Esophagus muscularis mucosa (tissue), 4 donors: ENCODE results near the gene NCBP1.

ENCODE experiments used
- EP300 ChIP-seq: sonication (generic); formaldehyde crosslinking; IDR thresholded peaks from one replicate; pipeline ENCODE4 v1.6.1; 2017; ENCODE audit warnings: antibody characterized with exemption
- POLR2A ChIP-seq: fragments of 450-650 bp; IDR thresholded peaks from one replicate; pipeline ENCODE4 v1.6.1; 2017; ENCODE audit warnings: antibody characterized with exemption, moderate library complexity, mild to moderate bottlenecking, low read depth
- POLR2AphosphoS5 ChIP-seq, 2 donors: sonication (generic); formaldehyde crosslinking; IDR thresholded peaks; one replicate each; pipeline ENCODE4 v1.6.1; 2017; ENCODE audit warnings: antibody characterized with exemption in 2 of 2
- TF ChIP-seq, protein P1 (sequence below), 3 experiments: fragments of 200-600 bp in 2 of 3; fragments of 450-650 bp in 1 of 3; sonication (generic) in 2 of 3; IDR thresholded peaks; one replicate each; pipeline ENCODE4 v1.5.1; 2017 to 2019; ENCODE audit warnings: antibody characterized with exemption in 3 of 3, mild to moderate bottlenecking in 2 of 3, moderate library complexity in 1 of 3

DNA sequence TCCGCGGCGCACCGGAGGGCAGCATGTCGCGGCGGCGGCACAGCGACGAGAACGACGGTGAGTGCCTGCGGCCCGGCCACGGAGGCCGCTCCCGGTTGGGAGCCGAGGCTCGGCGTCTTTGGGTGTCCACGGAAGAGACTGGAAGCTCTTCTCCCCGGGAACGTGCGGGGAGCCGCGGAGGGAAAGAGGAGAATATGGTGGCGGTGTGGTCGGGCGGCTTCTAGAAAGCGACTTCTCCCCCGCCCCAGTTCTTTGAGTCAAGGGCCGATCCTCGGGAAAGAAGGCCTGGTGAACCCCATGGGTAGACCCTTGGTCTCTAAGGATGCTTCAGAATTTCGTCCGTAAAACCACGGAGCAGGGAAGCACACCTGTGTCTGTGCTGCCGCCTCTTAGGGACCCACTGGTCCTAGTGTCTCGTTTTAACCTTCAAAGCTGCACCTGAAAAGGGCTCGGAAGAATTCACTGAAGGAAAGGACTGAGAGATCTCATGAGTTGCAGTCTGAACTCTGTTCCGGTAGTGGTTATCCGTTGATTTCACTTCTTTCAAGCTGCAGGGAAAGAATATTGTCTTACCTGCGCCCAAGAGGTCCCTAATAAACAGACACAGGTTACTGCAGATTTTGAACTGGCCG lies 354 bp downstream of the NCBP1 start:
- TF ChIP-seq POLR2A (peak; percentile 28), EP300 (no peak), POLR2AphosphoS5 (IDR thresholded peaks at IDR 0.05) (no peak)
- TF ChIP-seq, protein P1, sequence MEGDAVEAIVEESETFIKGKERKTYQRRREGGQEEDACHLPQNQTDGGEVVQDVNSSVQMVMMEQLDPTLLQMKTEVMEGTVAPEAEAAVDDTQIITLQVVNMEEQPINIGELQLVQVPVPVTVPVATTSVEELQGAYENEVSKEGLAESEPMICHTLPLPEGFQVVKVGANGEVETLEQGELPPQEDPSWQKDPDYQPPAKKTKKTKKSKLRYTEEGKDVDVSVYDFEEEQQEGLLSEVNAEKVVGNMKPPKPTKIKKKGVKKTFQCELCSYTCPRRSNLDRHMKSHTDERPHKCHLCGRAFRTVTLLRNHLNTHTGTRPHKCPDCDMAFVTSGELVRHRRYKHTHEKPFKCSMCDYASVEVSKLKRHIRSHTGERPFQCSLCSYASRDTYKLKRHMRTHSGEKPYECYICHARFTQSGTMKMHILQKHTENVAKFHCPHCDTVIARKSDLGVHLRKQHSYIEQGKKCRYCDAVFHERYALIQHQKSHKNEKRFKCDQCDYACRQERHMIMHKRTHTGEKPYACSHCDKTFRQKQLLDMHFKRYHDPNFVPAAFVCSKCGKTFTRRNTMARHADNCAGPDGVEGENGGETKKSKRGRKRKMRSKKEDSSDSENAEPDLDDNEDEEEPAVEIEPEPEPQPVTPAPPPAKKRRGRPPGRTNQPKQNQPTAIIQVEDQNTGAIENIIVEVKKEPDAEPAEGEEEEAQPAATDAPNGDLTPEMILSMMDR (IDR thresholded peaks at IDR 0.05) = no peak
